Smooth muscle cell (in vitro differentiated cells): ENCODE results near the gene VAMP1. TPM values are rescaled to one million over a fixed set of nuclear protein-coding genes. Genes with fewer than 3 reads are reported as not detected.

Experiments
- DNase-seq: peaks from one replicate; lab custom pipeline; 2025; ENCODE audit not compliant: unreplicated experiment; lab: John Stamatoyannopoulos, UW
- H2AFZ ChIP-seq: fragments of 200-600 bp; sonication (generic); 2 replicates; pipeline ENCODE4 v1.6.0; 2016; ENCODE audit warnings: antibody characterized with exemption, low read depth, mild to moderate bottlenecking
- H3F3A ChIP-seq: fragments of 200-600 bp; sonication (generic); 2 replicates; pipeline ENCODE4 v1.6.0; 2017; ENCODE audit warnings: antibody characterized with exemption, low read depth
- H3K27ac ChIP-seq: fragments of 200-600 bp; sonication (generic); 2 replicates; pipeline ENCODE4 v1.5.1; 2016; ENCODE audit warnings: low read depth, mild to moderate bottlenecking
- H3K27me3 ChIP-seq: fragments of 200-600 bp; sonication (generic); 2 replicates; pipeline ENCODE4 v1.6.1; 2016; ENCODE audit warnings: low read depth, mild to moderate bottlenecking
- H3K36me3 ChIP-seq: fragments of 200-600 bp; sonication (generic); 2 replicates; pipeline ENCODE4 v1.5.1; 2016; ENCODE audit warnings: low read depth
- H3K4me1 ChIP-seq: fragments of 200-600 bp; sonication (generic); 2 replicates; pipeline ENCODE4 v1.5.1; 2016; ENCODE audit warnings: low read depth
- H3K4me2 ChIP-seq: fragments of 200-600 bp; sonication (generic); 2 replicates; pipeline ENCODE4 v1.6.0; 2016; ENCODE audit warnings: mild to moderate bottlenecking
- H3K4me3 ChIP-seq: fragments of 200-600 bp; sonication (generic); 2 replicates; pipeline ENCODE4 v1.5.1; 2016; ENCODE audit warnings: mild to moderate bottlenecking
- H3K79me2 ChIP-seq: fragments of 200-600 bp; sonication (generic); 2 replicates; pipeline ENCODE4 v1.6.0; 2016; ENCODE audit warnings: low read depth, mild to moderate bottlenecking
- H3K9ac ChIP-seq: fragments of 200-600 bp; sonication (generic); 2 replicates; pipeline ENCODE4 v1.6.0; 2016; ENCODE audit warnings: low read depth
- H3K9me3 ChIP-seq: fragments of 200-600 bp; sonication (generic); replicated peaks from 2 replicates; pipeline ENCODE4 v1.5.1; 2016; ENCODE audit warnings: low read depth
- H4K20me1 ChIP-seq: fragments of 200-600 bp; sonication (generic); 2 replicates; pipeline ENCODE4 v1.6.0; 2016; ENCODE audit warnings: low read depth
- CTCF ChIP-seq: fragments of 200-600 bp; sonication (generic); IDR thresholded peaks from 2 replicates; pipeline ENCODE4 v1.5.1; 2017; ENCODE audit warnings: borderline replicate concordance, mild to moderate bottlenecking, antibody characterized with exemption; ENCODE audit not compliant: insufficient read depth, poor library complexity, severe bottlenecking
- WGBS: methylation state at CpG from one replicate; pipeline ENCODE4 v1.1.7; 2016; ENCODE audit warnings: low lambda C conversion rate; 5-methylcytosine and 5-hydroxymethylcytosine counted together
- polyA plus RNA-seq: library from polyadenylated mRNA; unstranded; fragments of >200 nt; fragmentation: Nextera tagmentation; extraction: Ambion mirVana; gene quantifications from 2 replicates; pipeline ENCODE4 v1.2.1, GENCODE V29; 2016
- total RNA-seq: library from RNA; depleted of rRNA; stranded (reverse); fragments of >200 nt; gene quantifications from 2 replicates; pipeline ENCODE4 v1.2.3, GENCODE V29; 2014

The VAMP1 gene
- total and polyA plus RNA-seq, 2 experiments from 2014 or later, result 3.5 to 7.5 TPM

GRCh38 chr12:6457220-6457945 is 13.1 kb downstream of the VAMP1 start:
- Histone ChIP-seq H3K79me2 (no peaks in the 10 kb centered on the region), H3K27ac (no peak overlapping the region), H3K4me1 (peaks cover 5% of the 10 kb centered on the region), H3K4me3 (no peak overlapping the region), H3K4me2 (no peak overlapping the region), H3F3A (no peaks in the 10 kb centered on the region), H3K9me3 (no peaks in the 10 kb centered on the region), H3K36me3 (no peaks in the 10 kb centered on the region), H2AFZ (no peak overlapping the region), H4K20me1 (no peaks in the 10 kb centered on the region), H3K9ac (no peak overlapping the region), H3K27me3 (no peaks in the 10 kb centered on the region)
- WGBS, result 97% methylated on average over 12 of the region's 12 CpGs
- no peak for DNase-seq
- TF ChIP-seq CTCF, result no peak

GRCh38 chr12:6452944-6453630 is 17.4 kb downstream of the VAMP1 start:
- no peak overlapping the region for H3K4me2 ChIP-seq
- H3K4me1 ChIP-seq, result peaks cover 33% of the 10 kb centered on the region
- no peak overlapping the region for H2AFZ ChIP-seq
- H3K9me3 ChIP-seq, result no peaks in the 10 kb centered on the region
- DNase-seq, result no peak
- no peaks in the 10 kb centered on the region for H3F3A ChIP-seq
- H3K27me3 ChIP-seq, result no peaks in the 10 kb centered on the region
- TF ChIP-seq CTCF, result no peak
- no peaks in the 10 kb centered on the region for H3K36me3 ChIP-seq
- H3K9ac ChIP-seq, result no peak overlapping the region
- no peak overlapping the region for H3K4me3 ChIP-seq
- H3K79me2 ChIP-seq, result no peaks in the 10 kb centered on the region
- H4K20me1 ChIP-seq, result no peaks in the 10 kb centered on the region
- no peak overlapping the region for H3K27ac ChIP-seq
- 91% methylated on average over 17 of the region's 17 CpGs for WGBS

GRCh38 chr12:6452245-6452943 is 18.1 kb downstream of the VAMP1 start:
- no peaks in the 10 kb centered on the region for H3K36me3 ChIP-seq
- H3F3A ChIP-seq, result no peaks in the 10 kb centered on the region
- no peaks in the 10 kb centered on the region for H4K20me1 ChIP-seq
- peak overlapping the region; percentile 58 for H2AFZ ChIP-seq
- H3K27me3 ChIP-seq, result no peaks in the 10 kb centered on the region
- no peaks in the 10 kb centered on the region for H3K79me2 ChIP-seq
- TF ChIP-seq CTCF, result no peak
- no peaks in the 10 kb centered on the region for H3K9me3 ChIP-seq
- peak overlapping the region; percentile 50 for H3K27ac ChIP-seq
- DNase-seq, result no peak
- no peak overlapping the region for H3K9ac ChIP-seq
- peak overlapping the region; percentile 87 for H3K4me2 ChIP-seq
- 88% methylated on average over 9 of the region's 9 CpGs for WGBS
- H3K4me1 ChIP-seq, result peaks cover 33% of the 10 kb centered on the region
- H3K4me3 ChIP-seq, result peak overlapping the region; percentile 55
